Anterior cingulate cortex (tissue), 58 donors: ENCODE data around the gene SHANK2.

Experiments
- DNase-seq, 58 donors: peaks; one replicate each; lab custom pipeline; 2025; lab: John Stamatoyannopoulos, UW

Gene SHANK2

DNA sequence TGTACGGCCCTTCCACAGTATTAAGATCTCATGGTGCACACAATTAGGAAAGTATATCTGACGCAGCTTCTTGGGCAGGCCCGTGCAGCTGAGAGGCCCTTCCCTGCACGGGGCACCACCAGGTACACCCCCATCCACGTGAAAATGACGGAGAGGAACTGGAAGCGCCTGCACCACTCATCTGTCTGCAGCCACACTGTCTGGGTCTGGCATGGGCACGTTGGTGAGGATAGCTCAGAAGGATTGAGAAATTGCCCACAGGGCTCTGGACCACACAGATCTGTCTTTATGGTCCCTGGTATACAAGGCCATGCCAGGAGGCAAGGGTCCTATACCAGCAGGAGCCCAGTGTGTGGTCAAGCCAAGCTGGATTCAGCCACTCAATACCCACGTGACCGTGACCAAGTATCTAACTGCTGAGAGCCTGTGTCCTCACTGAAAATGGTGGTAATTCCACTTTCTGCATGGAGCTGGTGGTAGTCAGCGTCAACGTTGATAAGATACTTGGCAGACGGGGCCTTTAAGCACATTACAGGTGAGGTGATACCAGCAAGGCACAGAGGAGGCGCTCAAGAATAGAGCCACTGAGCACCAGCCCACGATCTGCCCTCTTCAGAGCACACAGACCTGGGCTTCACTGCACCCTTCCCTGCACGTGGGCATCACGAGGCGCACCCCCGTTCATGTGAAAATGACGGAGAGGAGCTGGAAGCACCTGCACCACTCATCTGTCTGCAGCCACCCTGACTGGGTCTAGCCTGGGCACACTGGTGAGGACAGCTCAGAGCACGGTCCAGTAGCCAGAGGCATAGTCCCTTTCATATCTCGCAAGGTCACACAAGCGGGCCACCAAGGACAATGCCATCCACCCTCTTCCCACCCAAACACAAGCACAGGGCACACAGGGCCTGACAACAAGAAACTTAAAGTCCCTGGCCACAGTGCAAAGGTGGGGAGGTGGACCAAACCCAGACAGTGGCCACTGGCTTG, 28.4 kb downstream of the SHANK2 start:
- DNase-seq, result no peak

DNA sequence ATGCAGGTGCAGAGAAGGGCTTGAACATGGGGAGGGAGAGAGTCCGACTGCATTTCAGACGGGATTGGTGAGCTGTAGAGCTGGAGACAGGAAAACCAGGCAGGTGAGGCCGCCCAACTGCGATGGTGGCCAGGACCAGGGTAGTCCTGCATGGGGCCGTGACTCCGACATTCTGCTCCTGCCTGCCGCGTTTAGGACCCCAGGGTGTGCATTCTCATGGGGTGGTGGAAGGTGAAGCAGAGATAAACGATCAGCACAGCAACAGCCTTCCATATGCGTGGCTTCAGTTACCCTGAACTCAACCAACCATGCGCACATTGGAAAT, 29.3 kb downstream of the SHANK2 start:
- no peak for DNase-seq

DNA sequence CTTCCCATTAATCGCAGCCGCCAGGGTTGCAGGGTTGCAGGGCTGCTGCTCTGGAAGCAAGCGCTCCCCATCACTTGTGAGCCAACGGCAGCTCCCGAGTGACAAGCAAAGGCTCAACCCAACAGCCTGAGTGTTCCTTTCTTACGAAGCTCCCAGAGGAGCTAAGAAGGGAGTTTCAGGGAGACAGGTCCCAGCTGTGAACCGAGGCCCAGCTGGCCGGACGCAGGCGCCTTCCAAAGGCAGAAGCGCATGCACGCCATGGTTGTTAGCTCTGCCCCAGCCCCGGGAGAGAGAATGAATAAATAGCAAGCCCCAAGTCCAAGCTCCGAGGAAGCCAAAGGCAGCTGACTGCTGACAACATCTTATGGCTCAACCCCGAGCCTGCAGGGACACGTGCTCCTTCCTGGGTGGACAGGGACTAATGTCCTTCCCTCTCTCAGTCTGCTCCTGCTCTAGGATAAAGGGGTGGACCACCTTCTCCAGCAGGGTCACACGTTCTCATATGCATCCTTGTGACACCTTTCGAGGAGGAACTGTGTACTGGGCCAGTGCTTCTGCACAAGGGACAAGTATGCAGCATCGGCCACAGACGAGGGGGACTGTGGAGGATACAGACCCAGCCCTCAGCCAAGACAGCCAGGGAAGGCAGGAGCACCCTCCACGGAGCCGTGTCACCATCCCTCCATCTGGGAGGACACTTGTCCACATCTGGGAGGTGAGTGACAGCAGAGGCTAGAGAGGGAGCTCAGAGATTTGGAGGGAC, 29.9 kb downstream of the SHANK2 start:
- no peak for DNase-seq

DNA sequence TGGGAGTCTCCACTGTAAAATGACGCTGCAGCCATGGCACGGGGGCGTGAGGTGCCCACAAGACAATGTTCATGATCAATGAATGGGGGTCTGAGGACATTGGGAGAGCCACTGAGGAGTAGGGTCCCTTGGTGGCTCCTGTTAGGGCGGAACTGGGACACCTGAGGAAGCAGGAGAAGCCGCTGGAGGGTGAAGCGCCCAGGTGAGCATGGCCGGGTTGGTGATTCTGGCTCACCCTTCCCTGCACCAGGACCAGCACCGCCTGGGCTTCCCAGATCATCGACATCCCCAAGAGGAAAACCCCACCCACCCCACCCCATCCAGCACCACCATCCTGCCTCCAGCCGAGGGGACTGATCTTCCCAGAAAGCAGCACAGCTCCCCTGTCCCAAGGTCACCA, 30.6 kb downstream of the SHANK2 start:
- DNase-seq, result no peak

DNA sequence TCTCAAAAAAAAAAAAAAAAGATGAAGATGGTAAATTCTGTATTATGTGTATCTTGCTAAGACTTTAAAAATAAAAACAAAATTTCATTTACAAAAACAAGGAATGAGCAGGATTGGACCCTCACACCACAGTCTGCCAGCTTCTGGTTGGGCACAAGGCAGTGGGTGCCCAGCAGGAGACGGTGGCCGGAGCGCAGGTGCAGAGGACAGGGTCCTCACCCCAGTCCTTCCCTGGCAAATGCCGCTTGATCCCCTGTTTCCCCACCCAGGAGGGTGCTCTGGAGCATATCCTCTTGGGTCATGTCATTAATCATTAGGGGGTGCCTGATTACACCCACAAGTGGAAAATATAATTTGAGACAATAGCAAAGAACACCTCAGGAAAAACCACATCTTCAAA, 31.2 kb downstream of the SHANK2 start:
- DNase-seq, result no peak

DNA sequence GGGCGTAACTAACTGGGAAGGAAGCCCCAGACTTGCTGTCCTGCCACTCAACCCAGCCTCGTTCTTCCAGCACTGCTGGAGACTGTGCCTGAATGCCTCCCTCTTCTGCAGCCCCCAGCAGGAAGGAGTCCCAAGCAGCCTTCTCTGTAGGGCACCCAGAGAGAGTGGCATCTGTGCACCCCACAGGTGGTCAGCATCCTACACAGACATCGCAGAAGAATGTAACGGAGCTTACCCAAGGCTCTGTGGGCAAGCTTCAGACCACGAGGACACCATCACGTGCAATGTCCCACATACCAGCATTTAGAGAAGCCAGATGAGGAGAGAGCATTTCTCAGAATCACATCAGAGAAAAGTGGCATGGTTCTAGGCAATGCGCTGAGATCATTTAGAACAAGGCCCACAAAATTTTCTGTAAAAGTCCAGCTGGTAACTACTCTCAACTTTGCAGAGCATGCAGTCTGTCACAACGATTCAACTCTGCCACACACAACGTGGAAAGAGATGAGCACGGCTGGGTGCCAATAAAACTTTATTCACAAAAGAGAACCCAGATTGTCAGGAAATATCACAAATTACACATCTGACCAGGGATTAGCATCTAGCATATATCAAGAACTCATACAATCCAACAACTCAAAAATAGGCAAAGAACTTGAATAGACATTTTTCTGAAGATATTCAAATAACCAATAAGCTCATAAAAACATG, 33.4 kb downstream of the SHANK2 start:
- no peak for DNase-seq

- no peak for DNase-seq
These were observed 36.9 kb downstream of the SHANK2 start for GRCh38 chr11:71215425-71215965.

GRCh38 chr11:71214553-71215424, 37.6 kb downstream of the SHANK2 start:
- DNase-seq, result no peak

GRCh38 chr11:71213696-71214552, 38.5 kb downstream of the SHANK2 start:
- no peak for DNase-seq

GRCh38 chr11:71212871-71213559, 39.4 kb downstream of the SHANK2 start:
- peak in 1 of 58 donors; percentile 4 for DNase-seq

DNA sequence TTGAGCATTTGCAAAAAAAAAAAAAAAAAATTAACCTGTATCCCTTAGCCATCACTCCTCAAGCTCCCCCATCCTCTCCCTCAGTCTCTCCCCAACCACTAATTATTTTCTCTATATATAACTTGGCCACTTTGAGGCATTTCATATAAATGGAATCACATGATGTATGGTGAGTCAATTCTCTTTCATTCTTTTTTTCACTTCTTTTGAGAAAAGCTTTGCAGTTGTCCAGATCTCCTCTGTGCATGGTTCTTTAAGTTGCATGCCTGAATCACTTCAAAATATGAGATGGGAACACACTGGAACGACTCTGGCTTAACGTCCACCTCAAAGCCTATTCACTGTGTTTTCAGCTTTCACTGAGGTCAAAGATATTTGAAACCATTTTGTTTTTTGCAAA, 40.7 kb downstream of the SHANK2 start:
- no peak for DNase-seq

DNA sequence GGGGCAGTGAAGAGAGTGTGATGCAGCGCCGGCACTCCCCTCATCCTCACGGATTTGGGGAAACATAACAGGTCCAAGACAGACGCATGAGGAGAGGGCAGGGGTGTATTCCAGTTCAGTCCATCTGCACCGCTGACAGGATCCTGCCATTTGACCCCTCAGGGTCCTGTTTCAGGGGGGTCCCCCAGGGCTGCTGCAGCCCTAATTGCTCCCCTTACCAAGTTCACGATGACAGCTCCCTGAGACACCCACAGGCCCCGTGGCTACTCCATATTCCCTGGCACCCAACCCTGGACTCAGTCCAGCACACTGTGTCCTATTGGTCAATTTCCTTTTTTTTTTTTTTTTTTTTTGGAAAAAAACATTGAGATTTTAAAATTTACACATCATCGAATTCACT, 41.5 kb downstream of the SHANK2 start:
- no peak for DNase-seq

GRCh38 chr11:71209656-71210055, 42.7 kb downstream of the SHANK2 start:
- DNase-seq, result no peak

GRCh38 chr11:71209181-71209580, 43.2 kb downstream of the SHANK2 start:
- no peak for DNase-seq

GRCh38 chr11:71208011-71208774, 44.2 kb downstream of the SHANK2 start:
- no peak for DNase-seq

DNA sequence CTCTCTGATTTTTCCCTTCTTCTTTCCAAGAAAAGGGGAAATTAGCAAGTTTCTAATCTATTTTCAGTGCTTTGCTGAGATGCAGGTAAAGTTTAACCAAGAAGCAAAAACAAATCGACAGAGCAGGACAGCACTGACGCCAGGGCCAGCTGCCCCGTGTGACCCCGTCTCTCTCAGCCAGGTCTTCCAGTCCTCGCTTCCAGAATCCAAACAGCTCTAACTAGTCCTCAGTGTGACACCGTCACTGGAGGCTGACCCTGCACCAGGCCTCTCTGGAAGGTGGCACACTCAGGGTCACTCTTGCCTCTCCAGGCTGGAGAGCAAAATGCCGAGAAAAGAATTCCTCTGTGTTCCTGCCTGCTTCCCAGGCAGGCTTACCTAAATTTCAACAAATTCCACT, 44.8 kb downstream of the SHANK2 start:
- no peak for DNase-seq

DNA sequence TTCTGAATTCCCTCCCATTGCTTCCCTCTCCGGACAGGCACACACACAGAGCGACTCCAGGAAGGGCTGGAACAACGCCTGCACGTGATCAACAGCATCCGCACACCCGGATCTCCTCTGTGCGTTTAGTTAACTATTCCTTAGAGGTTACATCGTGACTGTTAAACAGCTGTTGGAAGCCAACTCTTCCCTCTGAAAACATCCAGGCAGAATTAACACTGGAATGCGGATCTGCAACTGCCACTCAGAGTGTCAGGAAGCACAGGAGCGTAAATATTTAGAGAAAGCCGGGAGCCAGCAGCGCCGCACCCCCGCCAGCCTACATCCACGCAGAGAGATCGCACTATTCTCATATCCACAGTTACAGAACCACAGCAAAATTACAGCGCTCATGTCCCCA, 46.2 kb downstream of the SHANK2 start:
- DNase-seq, result no peak
